Superior temporal gyrus (tissue), 1 donor: Measurements from ENCODE around the gene PLCB1.

Experiments used
- DNase-seq: peaks from one replicate; pipeline ENCODE4 v3.0.0-alpha.2; 2016; ENCODE audit errors: extremely low spot score

PLCB1 gene

DNA sequence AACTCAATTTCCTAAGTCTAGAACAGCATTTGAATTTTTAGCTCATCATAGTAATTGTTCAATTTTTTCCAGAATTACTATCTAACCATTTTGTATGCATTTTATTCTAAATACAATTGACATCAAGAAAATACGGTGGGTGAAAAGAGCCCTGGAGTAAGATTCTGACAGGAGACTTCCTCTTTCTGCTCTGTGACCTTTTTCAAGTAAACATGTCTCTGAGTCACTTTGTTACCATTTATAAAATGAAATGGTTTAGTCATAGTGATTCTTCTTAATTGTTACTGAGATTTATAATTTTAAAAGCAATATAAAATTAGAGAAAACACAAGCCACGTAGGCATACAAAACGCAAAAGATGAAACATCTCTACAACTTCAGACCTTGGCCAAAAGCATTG, 80.2 kb downstream of the PLCB1 start:
- no peak for DNase-seq

DNA sequence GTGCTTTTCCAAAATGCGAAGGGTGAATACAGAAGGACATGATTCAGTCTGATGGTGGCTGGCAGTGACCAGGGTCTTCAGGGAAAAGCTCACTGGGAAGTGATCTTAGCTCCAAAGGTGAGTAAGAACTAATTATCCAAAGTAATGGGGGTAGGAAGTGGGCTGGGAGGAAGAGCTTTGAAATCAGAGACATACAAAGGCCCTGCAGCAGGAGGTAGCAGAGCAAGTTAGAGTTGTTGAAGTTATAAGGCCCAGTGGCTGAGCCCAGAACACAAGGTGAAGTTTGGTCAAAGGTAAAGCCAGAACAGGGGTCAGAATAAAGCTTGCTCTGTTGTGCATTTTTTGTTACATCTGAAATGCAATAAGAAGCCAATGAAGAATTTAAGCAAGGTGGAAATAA, 81.2 kb downstream of the PLCB1 start:
- no peak for DNase-seq

DNA sequence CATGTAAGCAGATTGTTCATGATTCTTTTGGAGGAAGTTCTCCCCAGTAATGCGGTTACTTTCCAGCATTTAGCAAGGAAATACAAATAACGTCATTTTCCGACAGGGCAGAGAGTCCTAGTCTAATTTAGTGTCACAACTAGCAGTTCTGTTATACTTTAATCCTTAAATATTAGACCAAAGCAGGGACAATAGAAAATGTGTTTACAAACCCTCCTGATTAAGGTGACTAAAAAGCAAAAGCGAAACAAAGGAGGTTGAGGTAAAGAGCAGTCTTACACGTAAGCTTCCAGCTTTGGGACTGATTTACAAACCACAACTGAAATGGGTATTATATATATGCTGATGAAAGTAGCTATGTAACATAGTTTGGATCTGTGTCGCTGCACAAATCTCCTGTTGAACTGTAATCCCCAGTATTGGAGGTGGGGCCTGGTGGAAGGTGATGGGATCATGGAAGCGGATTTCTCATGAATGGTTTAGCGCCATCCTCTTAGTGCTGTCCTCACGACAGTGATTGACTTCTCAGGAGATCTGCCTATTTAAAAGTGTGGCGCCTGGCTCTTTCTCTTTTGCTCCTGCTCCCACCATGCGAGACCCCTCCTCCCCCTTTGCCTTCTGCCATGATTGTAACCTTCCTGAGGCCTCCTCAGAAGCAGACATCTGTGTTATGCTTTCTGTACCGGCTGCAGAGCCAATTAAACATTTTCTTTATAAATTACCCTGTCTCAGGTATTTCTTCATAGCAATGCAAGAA, 81.9 kb downstream of the PLCB1 start:
- no peak for DNase-seq

DNA sequence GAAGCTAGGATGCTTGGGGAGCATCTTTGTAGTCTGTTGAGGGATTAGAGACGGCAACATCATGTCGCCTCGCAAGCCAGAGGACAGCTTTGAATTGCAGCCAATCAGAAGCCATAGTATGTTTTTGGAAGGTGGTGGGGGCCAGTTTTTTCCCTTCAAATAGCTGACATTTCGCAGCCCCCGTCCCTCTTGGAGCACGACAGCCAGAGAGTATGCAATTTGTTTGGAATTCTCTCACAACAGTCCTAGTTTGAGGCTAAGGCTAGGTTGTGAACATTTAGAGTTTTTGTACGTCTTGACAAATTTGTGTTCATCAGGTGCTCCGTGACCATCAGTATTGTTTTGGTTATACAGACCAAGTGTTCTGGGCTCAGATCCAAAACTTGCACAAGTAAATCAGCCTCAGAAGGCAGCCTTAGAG, 83.3 kb downstream of the PLCB1 start:
- no peak for DNase-seq

DNA sequence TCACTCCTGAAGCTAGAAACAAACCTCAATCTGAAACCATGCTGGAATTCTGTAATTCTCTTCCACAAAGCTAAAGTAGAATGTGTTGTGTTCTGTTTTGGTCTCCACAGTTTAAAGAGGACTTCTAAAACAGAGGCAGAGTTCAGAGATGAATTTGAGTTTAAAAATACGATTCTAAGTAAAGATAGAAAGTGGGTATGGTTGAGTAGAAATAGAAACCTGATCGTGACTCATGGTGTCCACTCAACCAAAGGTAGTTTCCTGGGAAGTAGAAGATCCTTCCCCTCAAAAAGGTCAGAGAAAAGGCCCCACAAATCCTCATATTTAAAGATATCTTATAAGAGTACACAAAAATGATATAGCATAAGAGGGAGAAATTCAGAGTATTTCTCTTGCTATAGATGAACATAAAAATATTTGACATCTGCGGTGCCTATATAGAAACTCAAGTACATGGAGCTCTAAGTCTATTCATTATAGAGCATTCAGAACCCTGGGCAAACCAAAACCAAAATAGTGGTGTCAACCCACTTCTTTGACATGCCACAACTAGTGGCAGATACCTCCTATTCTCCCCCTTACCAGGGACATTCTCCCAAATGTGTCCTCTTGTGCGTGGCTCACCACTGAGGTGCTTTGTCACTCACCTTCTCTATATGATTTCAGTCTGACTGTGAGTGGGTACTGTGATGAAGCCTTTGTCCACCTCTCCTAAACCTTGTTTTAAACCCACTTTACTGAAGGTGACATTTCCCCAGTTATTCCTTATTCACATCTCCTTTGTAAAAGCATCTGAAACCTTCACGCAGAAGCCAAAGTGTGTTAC, 84.5 kb downstream of the PLCB1 start:
- DNase-seq, result no peak

DNA sequence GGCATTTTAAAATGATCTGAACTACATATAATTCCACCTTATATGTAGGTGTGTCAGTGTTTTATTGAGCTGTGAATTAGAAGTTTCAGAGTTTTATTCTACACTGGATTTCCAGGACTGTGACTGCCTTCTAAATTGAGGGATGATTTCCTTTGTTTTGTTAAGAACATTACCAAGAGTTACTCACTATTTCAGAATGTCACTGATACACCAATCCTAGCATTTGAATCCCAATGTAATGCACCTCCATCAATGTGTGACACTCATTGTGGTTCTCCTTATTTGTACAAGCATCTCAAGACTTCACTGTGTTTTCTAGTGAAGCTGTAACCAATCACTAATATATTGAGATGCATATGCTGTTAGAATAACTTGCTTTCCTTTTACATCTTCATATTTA, 86.8 kb downstream of the PLCB1 start:
- DNase-seq, result no peak

DNA sequence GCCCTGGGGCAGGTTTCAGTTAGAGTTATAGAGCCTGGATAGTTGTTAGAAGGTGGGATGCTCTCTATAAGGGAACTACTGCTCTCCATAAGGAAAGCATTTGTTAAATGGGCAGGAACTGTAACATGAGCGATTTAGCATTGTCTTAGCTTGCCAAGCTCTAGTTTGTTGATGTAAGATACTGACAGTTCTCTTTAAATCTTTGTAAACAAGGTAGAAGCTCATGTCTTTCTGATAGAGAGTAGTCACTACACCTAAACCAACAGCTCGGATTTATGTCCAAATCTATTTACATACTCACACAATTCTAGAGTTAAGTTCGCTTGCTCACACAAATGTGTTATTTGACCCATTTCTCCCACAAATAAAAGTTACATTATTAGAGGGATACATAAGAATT, 87.3 kb downstream of the PLCB1 start:
- DNase-seq, result no peak

DNA sequence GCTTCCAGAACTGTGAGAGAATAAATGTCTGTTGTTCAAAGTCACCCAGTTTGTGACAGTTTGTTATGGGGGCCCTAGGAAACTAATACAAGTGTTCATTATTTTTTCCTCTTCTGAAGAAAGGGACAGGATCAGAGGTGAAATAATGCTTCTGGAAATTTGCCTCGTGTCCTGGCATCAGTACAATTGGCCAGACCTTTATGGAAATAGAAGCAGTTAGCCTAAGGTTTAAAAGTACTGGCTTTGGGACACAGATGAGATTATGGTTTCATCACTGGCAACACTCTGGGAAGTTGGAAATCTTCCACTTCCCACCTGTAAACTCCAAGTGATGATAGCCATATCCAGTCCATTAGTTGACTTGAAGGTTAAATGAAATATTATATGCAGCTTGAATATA, 88.7 kb downstream of the PLCB1 start:
- DNase-seq, result no peak

DNA sequence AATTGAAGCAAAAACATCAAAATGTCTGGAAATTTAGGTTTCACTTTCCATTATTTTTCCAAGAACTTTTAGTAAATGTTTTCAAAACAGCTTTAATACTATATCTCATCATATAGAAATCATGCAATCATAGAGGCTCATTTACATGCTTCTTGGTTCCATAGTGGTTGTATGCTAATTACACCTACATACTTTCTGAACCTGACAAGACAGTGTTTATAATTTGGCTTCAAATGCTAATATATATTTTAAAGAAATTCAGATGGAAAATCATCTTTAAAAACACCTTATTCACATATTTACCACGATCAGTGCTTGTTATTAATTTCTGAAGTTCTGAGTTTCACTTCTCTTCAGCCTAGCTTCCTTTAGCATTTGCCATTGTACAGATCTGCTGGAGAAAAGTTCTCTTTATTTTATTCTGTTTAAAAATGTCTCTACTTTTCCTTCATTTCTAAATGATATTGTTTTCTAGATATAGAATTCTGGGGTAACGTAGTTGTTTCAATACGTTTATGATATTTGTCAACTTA, 89.9 kb downstream of the PLCB1 start:
- no peak for DNase-seq

DNA sequence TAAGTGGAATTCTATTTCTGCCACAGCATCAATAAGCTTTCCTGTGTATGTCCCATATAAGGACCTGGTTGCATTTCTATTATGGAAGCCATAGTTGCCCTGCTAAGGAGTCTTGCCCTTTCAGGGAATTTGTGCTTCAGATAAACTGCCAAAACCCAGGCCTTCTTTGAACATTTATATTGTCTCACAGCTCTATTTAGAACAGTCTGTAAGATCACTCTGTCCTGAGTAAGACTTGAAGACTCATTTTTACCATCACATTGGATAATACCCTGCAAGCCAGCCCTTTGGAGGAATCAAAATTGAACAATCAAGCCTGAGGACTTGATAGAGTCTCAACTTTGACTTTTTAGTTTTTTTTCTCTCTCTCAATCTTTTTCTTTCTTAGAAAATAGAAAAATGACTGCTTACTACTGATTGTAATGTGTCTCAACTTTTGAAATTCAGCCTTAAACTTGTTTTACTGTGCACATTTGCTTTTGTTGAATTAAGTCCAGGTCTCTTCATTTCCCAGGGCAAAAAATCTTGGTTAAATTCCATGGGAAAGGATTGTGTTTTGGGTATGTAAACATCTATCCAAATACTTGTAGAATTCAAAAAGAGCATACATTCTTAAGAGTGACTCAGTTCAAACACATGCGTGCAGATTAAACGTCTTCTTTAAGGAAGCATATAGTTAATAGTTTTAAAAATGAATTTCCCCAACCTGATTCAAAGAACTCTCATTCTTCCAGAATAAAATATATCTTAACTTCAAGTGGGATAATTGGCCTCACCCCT, 91.2 kb downstream of the PLCB1 start:
- no peak for DNase-seq

DNA sequence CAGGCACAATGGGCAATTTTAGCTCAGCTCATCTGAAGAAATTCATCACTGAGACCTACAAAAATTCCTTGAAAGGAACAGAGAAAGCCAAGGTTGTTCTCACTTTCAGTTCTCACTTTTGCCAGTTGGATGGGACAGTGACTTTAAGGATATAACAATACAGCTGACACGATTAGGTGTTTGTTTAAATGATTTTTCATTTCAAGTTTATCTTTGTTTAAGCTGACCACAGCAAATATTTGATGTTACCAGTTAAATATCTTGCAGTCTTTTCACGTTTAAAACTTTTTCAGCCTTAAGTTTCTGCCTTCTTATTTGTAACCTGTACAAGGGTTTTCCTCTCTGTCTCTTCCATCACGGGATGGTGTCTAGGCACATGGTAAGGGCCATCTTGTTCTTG, 93.6 kb downstream of the PLCB1 start:
- DNase-seq, result no peak

DNA sequence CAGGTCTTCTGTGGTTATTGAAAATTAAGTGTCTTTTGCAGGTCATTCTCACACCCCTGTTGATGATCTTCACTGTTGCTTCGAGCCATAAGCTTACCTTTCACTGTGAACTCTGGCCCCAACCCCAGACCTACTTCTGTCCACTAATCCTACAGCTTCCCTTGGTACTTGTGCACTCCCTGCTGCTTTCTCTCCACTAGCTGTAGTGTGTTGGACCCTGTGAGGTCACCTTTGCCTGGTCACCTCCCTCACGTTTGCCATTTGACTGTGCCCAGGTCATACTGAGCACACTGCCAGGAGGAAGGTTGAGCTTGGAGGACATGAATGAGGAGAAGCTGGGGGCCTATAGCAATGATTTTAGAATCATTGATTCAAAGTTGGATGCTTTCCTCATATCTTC, 94.0 kb downstream of the PLCB1 start:
- no peak for DNase-seq

DNA sequence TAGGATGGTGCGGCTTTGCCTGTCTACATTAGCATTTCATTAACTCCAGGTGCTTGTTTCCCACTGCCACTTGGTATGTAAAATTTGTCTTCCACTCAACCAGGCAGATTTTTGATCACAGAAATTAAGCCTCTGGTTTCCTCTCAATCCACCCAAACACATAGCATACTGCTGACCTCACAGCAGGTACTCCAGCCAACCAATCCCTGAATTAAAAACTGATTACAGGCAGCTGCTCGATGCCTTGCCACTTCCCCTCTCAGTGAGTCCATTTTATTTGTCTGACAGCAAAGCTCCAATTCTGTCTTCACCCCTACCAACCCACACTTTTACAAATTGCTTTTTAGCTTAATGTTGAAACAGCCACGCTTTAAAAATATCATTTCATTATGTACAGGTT, 95.2 kb downstream of the PLCB1 start:
- DNase-seq, result no peak

DNA sequence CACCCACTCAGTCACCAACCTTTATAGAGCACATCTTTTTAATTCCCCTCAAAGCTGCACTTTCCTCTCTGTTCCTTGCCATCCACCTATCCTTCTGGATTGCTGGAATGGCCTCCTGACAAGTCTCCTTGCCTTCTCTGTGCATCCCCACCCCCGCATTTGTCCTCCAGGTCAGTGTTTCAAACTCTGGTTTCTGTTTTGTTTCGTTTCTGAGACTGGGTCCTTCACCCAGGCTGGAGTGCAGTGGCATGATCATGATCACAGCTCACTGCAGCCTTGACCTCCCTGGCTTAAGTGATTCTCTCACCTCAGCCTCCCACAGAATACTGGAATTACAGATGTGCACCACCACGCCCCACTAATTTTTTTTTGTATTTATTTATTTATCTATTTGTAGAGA, 96.2 kb downstream of the PLCB1 start:
- no peak for DNase-seq

DNA sequence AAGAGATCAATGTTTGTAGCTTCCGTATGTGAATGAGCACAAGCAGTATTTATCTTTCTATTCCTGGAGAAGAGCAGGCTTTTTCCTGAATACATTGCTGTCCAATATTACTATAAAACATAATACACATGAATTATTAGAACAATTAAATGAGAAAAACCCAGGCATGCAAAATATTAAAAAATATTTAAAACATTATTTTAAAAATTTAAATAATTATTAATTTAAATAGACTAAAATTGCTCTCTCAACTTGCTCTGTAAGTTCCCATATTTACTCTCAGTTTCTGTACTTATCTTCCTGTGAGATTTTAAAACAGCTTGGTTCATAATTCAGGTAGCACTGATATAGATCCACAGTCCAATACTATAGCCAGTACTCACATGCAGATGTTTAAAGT, 97.0 kb downstream of the PLCB1 start:
- no peak for DNase-seq

DNA sequence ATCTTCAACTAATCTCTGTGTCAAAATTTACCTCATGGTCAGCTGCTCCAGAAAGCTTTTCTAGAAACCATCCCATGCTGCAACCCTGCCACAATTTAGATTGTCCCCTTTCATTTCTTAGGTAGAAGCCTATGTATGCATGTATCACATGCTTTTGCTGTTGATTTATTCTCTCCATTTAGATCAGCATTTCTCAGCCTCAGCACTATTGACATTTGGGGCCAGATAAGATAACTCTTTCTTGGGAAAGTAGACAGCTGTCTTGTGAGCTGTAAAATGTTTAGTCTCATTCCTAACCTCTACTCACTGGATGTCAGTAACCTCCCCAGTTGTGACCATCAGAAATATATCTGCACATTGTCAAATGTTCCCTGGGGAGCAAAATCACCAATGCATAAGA, 99.0 kb downstream of the PLCB1 start:
- DNase-seq, result no peak

DNA sequence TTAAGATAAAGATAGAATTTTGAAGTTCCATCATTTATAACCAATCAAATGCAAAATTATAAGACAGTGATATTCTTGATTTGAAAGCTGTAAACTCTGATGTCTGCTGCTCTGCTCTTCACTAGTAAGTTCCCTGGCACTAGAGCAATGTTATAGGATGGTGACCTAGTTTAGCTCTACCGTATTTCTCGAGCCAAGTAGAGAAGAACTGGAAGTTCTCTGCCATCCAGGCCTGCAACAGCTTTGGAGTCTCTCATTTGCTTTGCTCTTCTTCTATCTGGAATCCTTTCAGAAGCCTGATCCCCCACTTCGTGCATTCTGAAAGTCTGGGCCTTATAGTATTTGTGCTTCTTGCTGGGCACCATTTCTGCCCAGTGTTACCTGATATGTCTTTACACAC, 100.3 kb downstream of the PLCB1 start:
- DNase-seq, result peak; percentile 53

DNA sequence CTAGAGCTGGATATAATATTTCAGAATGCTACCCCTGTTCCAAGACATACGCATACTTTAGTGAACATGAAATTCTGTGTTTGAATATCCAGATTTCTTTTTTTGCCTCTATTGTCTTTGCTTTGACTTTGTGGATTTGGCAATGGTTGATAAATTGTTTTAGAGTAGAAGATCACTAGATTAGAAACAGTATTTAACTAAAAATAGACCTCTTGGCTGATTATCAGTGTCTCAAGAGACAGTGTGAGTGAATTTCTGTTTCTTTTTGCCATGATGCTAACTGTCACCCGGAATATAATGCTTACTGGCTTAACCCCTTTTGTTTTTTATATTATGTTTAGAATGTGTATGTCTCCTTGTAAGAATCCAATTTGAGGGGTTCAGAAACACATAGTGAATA, 102.5 kb downstream of the PLCB1 start:
- DNase-seq, result no peak

DNA sequence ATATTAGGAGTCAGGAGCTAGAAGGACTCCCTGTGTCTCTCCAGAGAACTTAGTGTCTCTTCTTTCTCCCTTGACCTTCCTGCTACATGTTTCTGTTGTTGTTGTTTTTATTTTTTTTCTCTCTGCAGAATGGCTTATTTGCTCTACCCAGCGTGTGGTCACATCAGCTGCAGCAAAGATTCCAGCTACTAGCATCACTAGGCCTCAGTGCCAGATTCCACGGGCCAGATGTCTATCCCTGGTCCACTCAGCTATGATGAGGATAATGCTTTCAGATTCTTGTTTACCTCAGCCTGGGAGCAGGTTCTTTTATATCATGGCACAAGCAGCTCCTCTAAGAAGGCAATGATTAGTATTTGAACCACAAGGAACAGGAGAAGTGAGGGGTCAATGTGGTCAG, 110.0 kb downstream of the PLCB1 start:
- no peak for DNase-seq

DNA sequence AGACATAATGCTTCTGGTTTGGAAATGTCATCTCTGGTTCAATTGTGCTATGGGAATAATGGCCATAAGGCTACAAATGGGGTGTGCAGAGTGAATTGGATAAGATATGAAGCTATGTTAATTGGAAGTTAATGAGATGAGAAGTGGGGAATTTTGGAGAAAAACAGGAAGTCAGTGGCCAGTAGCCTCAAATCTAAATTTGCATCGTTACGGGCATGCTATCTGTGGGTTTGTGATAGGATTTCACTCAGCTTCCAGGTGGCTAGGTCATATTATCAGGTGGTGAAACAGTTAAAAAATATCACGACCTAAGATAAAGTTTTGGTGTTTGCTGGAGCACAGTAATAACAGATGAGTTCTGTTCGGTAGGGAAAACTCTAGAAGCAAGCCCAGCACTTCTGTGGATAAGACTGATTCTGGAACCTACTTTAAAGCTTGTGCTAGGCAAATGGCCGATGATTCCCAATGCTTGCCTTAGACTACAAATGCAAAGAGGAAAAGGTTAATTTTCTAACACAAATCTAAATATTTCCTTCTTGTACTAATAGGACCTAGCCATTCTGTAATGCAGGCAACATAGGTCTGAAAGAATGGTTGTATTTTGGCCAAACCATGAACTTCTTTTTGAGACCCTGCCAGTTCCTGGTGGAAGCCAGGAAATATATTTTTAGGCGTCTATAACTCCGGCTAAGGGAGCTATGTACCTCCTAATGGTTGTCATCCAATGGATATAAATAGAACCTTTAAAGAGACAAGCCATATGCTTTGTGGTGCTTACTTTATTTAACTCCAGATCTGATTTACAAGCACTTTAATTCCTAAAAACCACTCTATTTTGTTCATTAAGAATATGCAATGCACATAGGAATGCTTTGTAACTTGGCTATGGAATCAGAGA, 111.0 kb downstream of the PLCB1 start:
- DNase-seq, result no peak

DNA sequence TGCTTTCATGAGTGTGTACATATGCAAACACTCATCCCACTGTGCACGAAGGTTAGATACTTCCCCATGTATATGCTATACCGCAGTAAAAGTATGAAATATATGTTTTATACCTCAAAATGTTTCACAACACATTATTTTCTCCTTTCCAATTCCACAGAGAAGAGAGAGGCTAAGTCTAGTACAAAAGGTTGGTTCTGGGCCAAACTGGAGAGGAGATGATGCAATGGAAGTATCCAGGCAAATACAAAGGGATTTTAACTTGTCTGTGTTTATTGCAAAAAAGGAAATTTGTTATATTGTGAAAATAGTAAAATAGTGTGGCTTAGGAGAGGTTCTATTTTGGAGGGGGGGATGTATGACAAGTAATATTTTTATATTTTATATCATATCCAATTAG, 112.6 kb downstream of the PLCB1 start:
- peak; percentile 73 for DNase-seq
